HG03159 (cell line): ENCODE data around the gene LAMB3.

Experiments used
- ATAC-seq: cut with Tn5 transposase; IDR thresholded peaks from one replicate; pipeline ENCODE4 v1.9.1; 2021; ENCODE audit warnings: mild to moderate bottlenecking, moderate library complexity; ENCODE audit not compliant: unreplicated experiment

The LAMB3 gene

GRCh38 chr1:209662879-209663327, 10.7 kb upstream of the LAMB3 start:
- ATAC-seq = no peak

GRCh38 chr1:209661071-209661470, 8.8 kb upstream of the LAMB3 start:
- no peak for ATAC-seq

DNA sequence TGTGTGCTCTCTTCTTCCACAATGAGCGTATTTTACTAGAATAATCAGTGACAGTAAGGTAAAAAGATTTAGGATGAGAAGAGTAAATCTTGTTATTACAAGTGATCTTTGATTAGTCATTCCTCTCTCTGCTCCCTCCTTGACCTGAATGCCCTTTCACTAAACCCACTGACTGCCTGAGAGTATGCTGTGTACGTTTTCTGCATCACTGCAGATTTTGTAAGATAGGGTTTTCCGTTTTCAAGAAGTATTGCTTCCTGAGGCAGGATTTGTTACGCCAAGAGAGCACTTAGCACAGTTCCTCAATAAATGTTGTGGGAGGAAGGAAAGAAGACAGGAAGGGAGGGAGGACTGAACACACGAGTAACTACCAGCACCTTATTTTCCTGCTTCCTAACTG, 7.7 kb upstream of the LAMB3 start:
- ATAC-seq = peak; percentile 94

- ATAC-seq = no peak
These were observed 5.7 kb upstream of the LAMB3 start for GRCh38 chr1:209657918-209658317.

DNA sequence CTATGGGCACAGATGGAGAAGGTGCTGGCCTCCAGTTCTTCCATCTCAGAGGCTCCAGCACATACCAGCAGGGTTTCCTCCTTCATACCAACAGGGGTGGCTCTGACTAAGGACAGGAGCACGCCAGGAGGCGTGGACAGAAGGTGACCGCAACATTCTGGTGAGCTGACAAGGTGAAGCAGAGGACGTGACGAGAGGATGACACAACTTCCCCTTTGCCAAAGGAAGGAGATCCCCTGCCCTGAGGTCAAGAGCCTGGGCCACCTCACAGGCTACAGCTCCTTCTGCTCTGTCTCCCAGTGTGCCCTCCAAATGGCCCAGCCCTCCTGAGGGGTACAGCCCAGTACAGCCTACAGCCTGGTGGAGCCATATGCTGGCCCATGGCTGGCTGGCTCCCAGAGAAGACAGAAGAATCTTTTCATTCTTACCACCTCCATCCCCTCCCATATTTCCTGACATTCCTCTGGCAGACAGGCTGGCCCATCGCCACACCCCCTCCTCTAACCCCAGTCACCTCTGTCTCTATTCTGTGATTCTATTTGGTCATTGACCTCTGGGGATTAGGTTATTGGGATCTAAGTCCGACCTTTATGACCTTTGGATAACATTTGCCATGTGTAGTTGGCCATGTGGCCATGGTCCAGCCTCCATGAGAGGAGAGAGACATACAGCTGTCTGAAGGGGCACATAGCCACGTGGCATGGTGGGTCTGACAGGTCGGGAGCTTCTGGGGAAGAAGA, 5.1 kb upstream of the LAMB3 start:
- no peak for ATAC-seq

GRCh38 chr1:209655411-209656231, 3.4 kb upstream of the LAMB3 start:
- no peak for ATAC-seq

DNA sequence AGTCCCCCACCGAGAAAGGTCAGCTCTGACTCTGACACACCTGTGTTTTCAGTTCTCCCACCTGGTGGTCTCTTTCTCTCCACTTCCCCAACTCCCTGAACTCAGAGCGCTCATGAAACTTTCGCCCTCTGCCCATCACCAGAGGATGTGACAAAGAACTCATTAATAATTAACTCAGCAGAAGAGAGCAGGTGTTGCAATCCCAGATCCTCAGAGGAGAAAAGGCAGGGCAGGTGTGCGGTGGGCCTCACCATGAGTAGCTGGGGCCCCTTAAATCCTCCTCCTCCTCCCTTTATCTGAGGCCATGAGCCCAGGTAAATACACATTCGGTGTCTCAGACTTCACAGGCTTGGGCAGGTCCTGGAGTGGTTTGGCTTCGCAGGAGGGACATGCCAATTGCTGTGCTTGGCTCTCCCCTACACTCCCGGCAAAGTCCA, 1.7 kb upstream of the LAMB3 start:
- no peak for ATAC-seq

DNA sequence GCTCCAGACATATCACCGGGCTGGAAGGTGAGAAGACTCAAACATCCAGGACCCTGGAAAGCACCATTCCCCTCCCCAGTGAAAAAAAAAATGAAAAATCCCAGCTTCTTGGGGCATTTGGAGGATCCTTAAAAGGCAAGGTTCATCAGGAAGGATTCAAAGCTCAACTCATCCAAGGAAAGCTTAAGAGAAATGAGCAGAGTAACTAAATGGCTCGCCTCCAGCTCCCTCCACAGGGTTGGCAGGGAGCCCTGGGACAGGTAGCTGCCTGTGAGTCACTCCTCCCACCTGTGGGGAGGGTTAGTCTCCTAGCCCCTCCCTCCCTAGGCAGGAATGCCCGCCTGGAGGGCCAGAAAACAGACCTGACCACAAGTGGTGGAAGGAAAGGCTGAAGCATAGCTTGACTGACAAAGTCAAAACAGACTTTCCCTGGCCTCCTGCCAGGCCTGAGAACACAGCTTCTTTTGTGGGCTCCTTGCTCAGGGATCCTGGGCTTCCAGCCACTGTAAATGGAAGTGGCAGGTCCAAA, 712 bp upstream of the LAMB3 start:
- no peak for ATAC-seq

DNA sequence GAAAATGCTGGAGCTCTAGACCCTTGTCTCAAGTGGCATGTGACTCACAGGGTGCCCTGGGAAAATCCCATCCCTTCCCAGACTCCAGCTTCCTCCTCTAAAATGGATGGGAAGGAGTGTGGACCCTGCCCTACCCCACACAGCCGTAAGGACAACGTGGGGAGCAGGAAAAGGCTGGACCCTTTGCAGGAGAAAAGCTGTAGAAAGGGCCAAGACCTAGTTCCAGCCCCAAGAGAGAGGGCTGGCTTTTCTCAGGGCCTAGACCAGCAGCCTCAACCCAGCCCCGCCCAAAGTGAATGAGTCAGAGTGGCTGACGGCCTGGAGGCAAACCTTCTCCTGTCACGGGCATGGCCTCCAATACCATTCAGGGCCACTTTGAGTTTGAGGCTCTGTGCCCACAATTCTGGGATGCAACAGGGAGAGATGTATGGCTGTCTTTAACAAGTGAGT, 1.1 kb downstream of the LAMB3 start:
- peak; percentile 64 for ATAC-seq

DNA sequence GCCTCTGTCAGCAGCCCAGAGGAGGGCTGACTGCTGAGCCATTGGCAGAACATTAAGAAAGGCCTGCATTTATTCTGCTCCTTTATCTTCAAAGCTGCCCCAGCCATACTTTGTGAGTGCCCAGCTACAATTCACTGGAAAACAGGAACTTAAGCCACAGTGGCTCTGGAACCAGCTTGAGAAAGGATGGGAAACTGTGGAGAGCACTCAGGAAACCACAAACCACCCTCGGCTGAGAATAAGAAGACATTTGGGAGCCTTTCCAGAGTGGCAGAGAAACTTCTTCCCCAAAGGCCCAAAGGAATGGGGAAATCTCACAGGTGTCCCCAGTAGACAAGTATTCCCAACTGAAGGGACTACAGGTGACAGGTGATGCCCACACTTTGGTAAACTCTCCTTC, 1.8 kb downstream of the LAMB3 start:
- ATAC-seq = no peak

DNA sequence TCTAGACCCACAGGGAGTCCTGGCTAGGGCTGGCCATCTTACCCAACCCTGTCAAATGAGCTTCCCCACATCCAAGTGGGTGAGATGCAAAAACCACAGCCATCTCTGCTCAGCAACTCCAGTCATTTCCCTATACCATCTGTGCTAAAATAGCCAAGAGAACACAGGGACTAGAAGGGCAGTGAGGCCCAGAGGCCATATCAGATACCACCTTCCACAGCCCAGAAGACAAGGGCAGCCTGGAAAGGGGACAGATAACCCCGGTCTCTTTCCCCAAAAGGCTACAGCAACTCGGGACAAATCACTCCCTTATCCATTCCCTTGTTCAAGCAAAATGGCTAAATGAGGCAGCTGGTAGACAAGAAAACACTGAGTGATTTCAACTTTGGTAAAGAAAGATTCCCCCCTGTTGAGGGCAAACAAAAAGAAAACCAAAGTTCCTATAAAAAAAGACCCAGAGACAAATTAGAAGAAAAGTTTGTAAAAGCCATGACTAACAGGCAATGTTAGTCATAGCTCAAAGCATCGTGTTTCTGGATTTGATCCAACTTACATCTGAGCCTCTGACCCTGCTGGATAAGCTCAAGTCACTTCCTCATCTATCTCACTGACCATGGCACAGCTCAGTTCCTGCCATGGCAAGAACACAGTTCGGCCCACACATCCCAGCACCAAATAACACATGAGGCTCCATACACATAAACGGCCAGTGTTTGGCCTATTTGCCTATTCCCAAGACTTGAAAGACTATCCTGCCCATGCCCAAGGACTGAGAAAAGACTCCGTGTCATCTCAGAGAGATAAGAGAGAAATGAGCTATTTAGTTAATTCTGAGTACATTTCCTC, 3.1 kb downstream of the LAMB3 start:
- ATAC-seq = no peak

GRCh38 chr1:209648346-209648745, 3.9 kb downstream of the LAMB3 start:
- no peak for ATAC-seq

GRCh38 chr1:209647156-209647555, 5.1 kb downstream of the LAMB3 start:
- no peak for ATAC-seq

DNA sequence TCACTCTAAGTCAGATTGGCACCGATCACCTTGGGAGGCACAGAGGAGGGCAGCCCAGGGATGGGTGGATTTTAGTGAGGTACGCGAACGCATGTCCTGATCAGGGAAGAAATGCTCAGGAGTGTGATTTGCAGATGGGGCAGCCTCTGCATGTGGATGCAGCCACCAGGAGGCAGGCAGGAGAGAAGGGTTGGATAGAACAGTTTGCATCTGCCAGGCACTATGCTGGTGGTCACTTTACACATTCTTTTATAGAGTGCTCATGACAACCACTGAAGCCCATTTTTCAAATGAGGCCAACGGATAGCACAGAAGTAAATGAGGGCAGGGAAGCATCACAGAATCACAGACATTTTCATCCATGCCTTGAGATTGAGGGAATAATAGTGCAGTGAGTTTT, 5.7 kb downstream of the LAMB3 start:
- ATAC-seq = no peak

DNA sequence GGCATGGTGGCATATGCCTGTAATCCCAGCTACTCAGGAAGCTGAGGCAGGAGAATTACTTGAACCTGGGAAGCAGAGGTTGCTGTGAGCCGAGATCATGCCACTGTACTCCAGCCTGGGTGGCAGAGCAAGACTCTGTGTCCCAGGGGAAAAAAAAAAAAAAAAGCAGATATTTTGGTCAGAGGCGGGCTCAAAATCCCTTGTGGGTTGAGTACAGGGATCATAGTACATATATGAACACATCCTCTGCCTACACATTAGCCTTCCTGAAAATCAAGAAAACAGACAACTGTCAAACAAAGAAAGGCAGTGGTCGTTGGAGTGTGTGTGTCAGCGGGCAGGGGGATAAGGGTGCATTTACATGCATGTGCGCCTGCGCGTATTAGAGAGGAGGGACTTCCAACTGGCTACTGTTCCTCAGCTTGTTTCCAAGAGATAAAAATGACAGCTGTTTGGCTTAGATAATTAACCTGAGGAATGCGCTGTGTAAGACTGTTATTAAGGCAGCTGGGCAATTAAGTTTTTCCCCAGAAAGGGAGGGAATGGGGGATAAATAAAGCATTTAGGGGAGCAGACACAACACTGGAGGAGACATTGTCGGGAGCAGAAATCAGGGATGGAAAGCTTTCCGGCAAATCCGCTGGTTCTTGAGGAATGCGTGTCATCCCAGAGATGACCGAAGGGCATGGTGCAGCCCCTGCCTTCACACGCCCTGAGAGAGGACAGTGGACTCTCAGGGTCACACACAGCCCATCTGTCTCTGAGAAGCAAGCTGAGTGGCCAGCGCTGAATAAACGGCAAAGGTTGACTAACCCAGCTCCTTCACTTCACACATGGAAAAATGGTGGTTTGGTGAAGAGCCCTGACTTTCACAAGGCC, 6.4 kb downstream of the LAMB3 start:
- ATAC-seq = no peak

GRCh38 chr1:209643285-209644020, 8.8 kb downstream of the LAMB3 start:
- ATAC-seq = no peak

- ATAC-seq = no peak
These were observed 9.4 kb downstream of the LAMB3 start for GRCh38 chr1:209642816-209643215.

GRCh38 chr1:209641832-209642172, 10.4 kb downstream of the LAMB3 start:
- ATAC-seq = no peak

- ATAC-seq = no peak
These were observed 16.4 kb downstream of the LAMB3 start for GRCh38 chr1:209635850-209636249.
